Body of pancreas (tissue), 4 donors: Measurements from ENCODE around the gene NRP1.

Source experiments
- CTCF ChIP-seq, 7 experiments: fragments of 450-650 bp in 4 of 7; fragments of 200-600 bp in 3 of 7; sonication (generic) in 3 of 7; IDR thresholded peaks; one replicate each; pipeline ENCODE4 v1.5.1; 2016 to 2019; ENCODE audit warnings: antibody characterized with exemption in 7 of 7
- POLR2A ChIP-seq, 3 donors: fragments of 450-650 bp; IDR thresholded peaks; one replicate each; pipeline ENCODE4 v1.6.1; 2016; ENCODE audit warnings: antibody characterized with exemption in 3 of 3, mild to moderate bottlenecking in 2 of 3

GRCh38 chr10:33376476-33376875, 42.0 kb upstream of the NRP1 start:
- no peak for TF ChIP-seq CTCF (IDR thresholded peaks at IDR 0.05)
- no peak for TF ChIP-seq POLR2A (IDR thresholded peaks at IDR 0.05)
